HG03066 (cell line): ENCODE data around the gene MESP1.

Source experiments
- ATAC-seq: cut with Tn5 transposase; IDR thresholded peaks from one replicate; pipeline ENCODE4 v1.9.1; 2021; ENCODE audit warnings: low read depth; ENCODE audit not compliant: unreplicated experiment

MESP1 gene

DNA sequence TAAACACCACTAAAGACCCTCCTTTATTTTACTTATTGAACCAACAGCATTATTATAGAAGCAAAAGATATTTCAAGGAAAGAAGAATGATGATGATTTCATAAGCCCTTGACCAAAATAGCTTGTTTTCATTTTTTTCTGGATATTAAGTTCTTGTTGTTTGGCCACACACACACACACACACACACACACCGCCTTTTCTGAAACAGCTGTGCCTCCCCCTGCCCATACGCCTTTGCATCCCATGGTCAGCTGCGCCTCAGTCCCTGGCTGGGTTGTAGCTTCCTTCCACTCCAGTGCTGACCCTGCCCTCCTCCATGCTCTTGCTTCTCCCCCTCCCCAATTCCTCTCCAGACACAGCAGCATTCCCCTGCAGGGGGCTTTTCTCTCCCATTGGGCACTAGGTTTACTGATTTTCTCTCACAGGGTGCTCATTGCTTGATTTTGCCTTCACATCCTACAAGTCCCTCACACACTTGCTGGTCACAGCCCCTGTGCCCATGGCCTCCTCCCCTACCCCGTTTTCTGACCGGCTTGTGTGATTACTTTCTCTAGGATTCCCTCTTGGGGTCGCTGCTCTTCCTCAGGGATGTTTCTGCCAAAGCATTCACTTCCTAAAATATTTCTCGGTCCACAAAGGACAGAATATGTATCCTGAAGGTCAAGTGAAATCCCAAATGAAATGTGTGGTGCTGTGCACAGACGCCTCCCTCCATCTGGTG is 18.4 kb downstream of the MESP1 start:
- ATAC-seq: no peak

DNA sequence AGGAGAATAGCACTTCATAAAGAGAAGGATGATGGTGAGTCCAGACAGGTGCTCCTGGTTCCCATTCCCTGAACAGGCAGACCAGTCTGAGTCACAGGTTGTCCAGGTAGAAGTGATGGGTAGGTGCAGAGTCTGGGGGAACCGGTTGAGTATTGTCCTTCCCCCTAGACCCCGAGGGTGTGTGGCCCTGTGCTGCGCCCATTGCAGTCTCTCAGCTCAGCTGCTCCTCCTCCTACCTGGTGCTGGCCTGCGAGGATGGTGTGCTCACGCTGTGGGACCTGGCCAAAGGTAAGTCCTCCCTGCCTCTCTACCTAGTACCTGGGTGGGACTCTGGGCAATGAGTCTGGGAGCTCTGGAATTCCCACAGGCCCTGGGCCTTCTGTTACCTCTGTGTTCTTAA is 19.8 kb downstream of the MESP1 start:
- ATAC-seq: no peak

DNA sequence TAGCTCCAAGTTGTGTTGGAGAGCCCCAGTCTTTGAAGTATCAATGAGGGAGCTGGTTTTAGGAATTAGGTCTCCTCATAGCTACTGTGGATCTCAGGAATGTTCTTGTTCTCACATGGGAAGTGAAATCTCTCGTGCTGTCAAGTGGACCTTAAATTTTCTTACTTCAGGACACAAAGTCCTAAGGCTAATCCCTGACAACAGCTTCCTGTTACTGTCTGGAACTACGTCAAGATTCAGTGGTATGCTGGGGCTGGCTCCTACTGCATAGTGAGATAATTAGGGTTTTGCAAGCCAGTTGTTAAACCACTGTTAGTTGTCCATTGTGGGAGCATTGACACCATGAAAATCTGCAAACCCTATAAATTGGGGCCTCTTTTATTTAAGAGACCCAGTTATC is 22.8 kb downstream of the MESP1 start:
- ATAC-seq: no peak

DNA sequence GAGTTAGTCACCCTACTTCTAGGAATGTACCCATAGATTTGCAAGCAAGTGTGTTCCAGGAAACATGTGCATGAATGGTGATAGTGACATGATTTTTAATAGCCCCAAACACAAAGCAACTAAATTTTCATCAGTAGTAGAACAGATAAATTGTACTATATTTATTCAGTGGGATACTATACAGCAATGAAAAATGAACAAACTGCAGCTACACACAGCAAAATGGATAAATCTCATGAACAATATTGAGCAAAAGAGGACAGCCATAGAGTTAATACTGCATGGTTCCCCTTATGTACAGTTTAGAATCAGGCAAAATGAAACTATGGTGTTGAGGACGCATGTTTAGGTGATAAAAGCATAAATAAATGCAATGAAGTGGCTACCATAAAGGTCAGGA is 26.0 kb downstream of the MESP1 start:
- no peak for ATAC-seq

DNA sequence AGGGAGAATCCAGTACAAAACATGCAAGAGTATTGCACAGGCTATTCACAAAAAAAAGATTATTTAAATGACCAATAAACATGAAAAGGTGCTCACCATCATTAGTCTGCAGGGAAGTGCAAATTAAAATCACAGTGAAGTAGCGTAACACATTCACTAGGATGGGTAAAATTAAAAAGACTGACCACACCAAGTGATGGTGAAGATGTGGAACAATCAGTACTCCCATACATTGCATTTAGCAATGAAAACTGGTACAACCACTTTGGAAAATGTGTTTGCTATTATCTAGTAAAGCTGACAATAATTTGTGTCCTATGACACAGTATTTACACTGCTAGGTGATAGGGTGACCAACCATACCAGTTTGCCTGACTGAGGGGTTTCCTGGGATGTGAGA is 26.4 kb downstream of the MESP1 start:
- no peak for ATAC-seq

DNA sequence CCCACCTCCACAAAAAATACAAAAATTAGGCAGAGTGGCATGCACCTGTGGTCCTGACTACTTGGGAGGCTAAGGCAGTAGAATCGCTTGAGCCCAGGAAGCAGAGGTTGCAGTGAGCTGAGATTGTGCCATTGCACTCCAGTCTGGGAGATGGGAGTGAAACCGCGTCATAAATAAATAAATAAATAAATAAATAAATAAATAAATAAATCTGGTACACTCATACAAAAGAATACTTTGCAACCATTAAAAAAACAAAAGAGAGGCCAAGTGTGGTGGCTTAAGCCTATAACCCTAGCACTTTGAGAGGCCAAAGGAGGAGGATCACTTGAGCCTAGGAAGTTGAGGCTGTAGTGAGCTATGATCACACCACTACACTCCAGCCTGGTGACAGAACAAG is 28.0 kb downstream of the MESP1 start:
- ATAC-seq: no peak

DNA sequence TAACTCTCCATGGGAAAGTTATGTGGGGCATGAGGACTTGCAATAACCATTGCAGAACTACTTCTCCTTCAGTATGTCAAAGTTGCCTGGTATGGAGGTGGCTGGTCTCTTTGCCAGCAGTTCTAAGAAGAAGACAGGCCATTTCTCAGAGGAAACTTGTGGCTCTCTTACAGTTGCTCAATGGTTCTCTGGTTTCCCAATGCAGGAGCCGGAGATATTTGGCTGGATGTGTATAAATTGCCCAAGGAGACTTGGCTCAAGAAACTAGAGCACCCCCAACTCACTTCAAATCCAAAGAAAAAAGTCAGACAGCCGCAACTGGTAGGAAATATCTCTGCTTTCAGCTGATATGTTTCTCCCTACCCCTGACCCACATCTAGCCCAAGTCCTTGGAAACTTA is 36.3 kb downstream of the MESP1 start:
- ATAC-seq: no peak

DNA sequence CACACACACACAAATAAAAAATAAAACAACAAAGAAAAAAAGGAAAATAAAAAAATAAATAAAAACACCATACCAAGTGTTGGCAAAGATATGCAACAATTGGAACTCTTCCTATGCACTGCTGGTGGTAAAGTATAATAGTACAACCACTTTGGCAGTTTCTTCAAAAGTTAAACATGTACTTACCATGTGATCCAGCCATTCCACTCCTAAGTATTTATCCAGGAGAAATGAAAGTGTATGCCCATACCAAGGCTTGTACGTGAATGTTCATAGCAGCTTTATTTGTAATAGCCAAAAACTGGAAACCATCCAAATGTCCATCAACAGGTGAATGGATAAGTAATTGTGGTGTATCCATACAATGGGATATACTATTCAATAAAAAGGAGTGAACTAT is 43.5 kb downstream of the MESP1 start:
- ATAC-seq: no peak

DNA sequence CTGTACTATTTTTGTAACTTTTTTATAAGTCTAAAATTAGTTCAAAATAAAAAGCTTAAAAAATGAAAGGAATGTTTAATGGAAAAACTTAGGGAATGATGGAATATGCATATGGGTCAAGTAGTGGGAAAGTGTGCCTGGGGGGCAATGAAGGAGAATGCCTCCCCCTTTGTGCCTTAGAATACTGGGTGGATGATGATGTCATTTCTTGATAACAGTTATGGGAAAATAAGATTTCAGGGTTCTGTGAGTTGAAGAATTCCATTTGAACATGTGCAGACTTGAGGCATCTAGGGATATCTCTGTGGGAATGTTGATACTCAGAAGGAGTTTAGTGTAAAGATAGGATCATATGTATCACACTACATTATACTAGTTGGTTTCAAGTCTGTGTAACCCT is 46.6 kb downstream of the MESP1 start:
- ATAC-seq: no peak
